ENCODE measurements around the gene ZNF248. TPM values are rescaled to one million over a fixed set of nuclear protein-coding genes. Genes with fewer than 3 reads are reported as not detected.

The ZNF248 gene
- total RNA-seq, 5 donors from 2014 or later (not counting 1 experiment from before 2014, with no cell fraction given), result 7.0 to 15.6 (median 13.4) TPM

DNA sequence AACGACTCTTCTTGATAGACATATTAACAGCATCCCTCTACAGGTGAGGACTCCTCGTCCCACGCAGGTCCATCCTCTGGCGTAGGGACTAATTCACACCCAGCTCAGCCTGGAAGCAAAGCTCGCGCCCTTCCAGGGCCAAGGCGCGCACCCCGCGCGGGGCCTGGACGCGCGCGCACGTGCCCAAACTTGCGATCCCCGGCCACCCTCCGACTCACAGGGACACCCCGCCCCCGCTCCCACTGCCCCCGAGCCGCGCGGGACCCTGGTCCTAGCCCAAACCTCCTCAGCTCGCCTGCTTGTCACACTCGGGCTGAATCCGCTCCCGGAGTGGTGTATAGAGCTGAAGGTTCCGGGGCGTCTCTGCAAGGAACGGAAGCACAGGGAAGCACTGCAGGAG, 76.9 kb downstream of the ZNF248 start:
- H3K27ac Mint-ChIP-seq, result no peak overlapping the region
- H3K27me3 Mint-ChIP-seq, result no peaks in the 10 kb centered on the region
- Histone ChIP-seq H3K9me3 (peaks cover 4% of the 10 kb centered on the region), H3K4me3 (ENCODE audit: control insufficient read depth in 1 of 2, extremely low read depth in 1 of 2, low read length in 1 of 2) (no peak overlapping the region), H3K4me1 (ENCODE audit: control insufficient read depth in 1 of 2, extremely low read depth in 1 of 2, insufficient read depth in 2 of 2, low read length in 2 of 2) (no peaks in the 10 kb centered on the region), H3K27ac (ENCODE audit: low read length) (no peak overlapping the region), H3K27me3 (replicated peaks in 1 of 2; ENCODE audit: control insufficient read depth in 2 of 2, extremely low read depth in 1 of 2, insufficient read depth in 2 of 2, low read length in 1 of 2) (no peaks in the 10 kb centered on the region), H3K36me3 (ENCODE audit: control insufficient read depth in 2 of 2, extremely low read depth in 1 of 2, insufficient read depth in 1 of 2, low read length in 1 of 2) (no peaks in the 10 kb centered on the region)
- H3K36me3 Mint-ChIP-seq, result peaks cover 15% of the 10 kb centered on the region
- ATAC-seq (replicated peaks in 1 of 4), result no peak
- peaks cover 18 to 39% (median 31%) of the 10 kb centered on the region in 3 donors for H3K9me3 Mint-ChIP-seq
- ChIA-PET POLR2A (no interaction called here), CTCF (no interaction called here)
- no peak overlapping the region for H3K4me3 Mint-ChIP-seq
- H3K4me1 Mint-ChIP-seq, result no peaks in the 10 kb centered on the region
- no peak for DNase-seq
- WGBS (ENCODE audit: insufficient coverage), result 69% methylated on average over 28 of the region's 32 CpGs

DNA sequence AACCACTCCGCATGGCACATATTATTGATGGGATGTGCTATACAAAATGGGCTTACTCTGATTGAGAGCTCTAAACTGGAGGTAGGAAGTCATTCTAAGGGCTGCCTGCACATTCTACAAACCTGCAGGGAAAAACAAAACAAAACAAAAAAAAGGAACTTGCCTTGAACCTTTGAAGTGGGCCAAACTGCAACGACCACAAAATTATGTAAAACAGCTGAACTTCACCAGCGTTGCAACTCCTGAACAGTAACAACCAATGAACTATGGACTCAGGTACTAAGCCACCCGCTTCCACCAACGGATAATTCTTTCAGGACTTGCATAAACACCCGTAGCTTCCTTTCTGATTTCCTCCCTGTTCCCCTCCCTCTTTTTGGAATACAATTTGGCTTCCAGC, 80.4 kb downstream of the ZNF248 start:
- no peak overlapping the region for H3K4me3 Mint-ChIP-seq
- H3K4me1 Mint-ChIP-seq, result no peaks in the 10 kb centered on the region
- WGBS (ENCODE audit: insufficient coverage), result 83% methylated on average over 5 of the region's 6 CpGs
- Histone ChIP-seq H3K27ac (ENCODE audit: low read length) (no peak overlapping the region), H3K9me3 (peaks cover 2% of the 10 kb centered on the region), H3K4me3 (ENCODE audit: control insufficient read depth in 1 of 2, extremely low read depth in 1 of 2, low read length in 1 of 2) (no peak overlapping the region), H3K27me3 (replicated peaks in 1 of 2; ENCODE audit: control insufficient read depth in 2 of 2, extremely low read depth in 1 of 2, insufficient read depth in 2 of 2, low read length in 1 of 2) (no peaks in the 10 kb centered on the region), H3K36me3 (ENCODE audit: control insufficient read depth in 2 of 2, extremely low read depth in 1 of 2, insufficient read depth in 1 of 2, low read length in 1 of 2) (no peaks in the 10 kb centered on the region), H3K4me1 (ENCODE audit: control insufficient read depth in 1 of 2, extremely low read depth in 1 of 2, insufficient read depth in 2 of 2, low read length in 2 of 2) (no peaks in the 10 kb centered on the region)
- DNase-seq (no peak), ATAC-seq (replicated peaks in 1 of 4) (no peak)
- peaks cover 2% of the 10 kb centered on the region for H3K36me3 Mint-ChIP-seq
- H3K9me3 Mint-ChIP-seq, result peaks cover 14 to 32% (median 21%) of the 10 kb centered on the region in 3 donors
- H3K27ac Mint-ChIP-seq, result no peak overlapping the region
- ChIA-PET POLR2A (interaction anchor here (0.6 to 0.7 kb wide), 2 partner anchors 13 to 111 kb away, joined by 4 to 9 read pairs; no protein-coding TSS in a partner anchor), CTCF (no interaction called here)
- H3K27me3 Mint-ChIP-seq, result no peaks in the 10 kb centered on the region

DNA sequence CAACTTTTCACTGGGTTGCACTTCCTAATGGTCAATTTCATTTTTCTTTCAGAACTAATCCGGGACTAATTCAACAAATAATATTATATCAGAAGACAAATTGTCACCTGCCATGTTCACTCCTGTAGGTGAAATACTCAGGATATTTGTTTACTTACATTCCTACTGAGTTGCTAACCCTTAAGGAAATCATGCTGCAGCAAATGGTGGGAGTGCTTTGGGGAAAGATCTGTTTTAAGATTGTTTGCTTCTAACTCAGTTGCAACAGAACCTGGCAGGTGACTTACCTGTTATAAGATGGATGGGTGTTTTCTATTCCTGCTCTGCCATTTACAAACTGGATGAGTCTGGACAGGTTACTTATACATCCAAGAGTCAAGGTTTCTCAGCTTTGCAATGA, 81.8 kb downstream of the ZNF248 start:
- WGBS (ENCODE audit: insufficient coverage), result no CpG with 5 or more reads among the region's 1 CpG
- Mint-ChIP-seq H3K4me1 (no peaks in the 10 kb centered on the region), H3K36me3 (no peaks in the 10 kb centered on the region), H3K4me3 (no peak overlapping the region), H3K27me3 (no peaks in the 10 kb centered on the region), H3K27ac (no peak overlapping the region), H3K9me3 (peaks cover 12 to 24% (median 19%) of the 10 kb centered on the region in 3 donors)
- H3K4me1 ChIP-seq (ENCODE audit: control insufficient read depth in 1 of 2, extremely low read depth in 1 of 2, insufficient read depth in 2 of 2, low read length in 2 of 2), result no peaks in the 10 kb centered on the region
- ChIA-PET POLR2A (no interaction called here), CTCF (no interaction called here)
- H3K27ac ChIP-seq (ENCODE audit: low read length), result no peak overlapping the region
- no peak for DNase-seq
- peaks cover 2% of the 10 kb centered on the region for H3K9me3 ChIP-seq
- no peak overlapping the region for H3K4me3 ChIP-seq (ENCODE audit: control insufficient read depth in 1 of 2, extremely low read depth in 1 of 2, low read length in 1 of 2)
- no peaks in the 10 kb centered on the region for H3K27me3 ChIP-seq (replicated peaks in 1 of 2; ENCODE audit: control insufficient read depth in 2 of 2, extremely low read depth in 1 of 2, insufficient read depth in 2 of 2, low read length in 1 of 2)
- ATAC-seq (replicated peaks in 1 of 4), result no peak
- no peaks in the 10 kb centered on the region for H3K36me3 ChIP-seq (ENCODE audit: control insufficient read depth in 2 of 2, extremely low read depth in 1 of 2, insufficient read depth in 1 of 2, low read length in 1 of 2)

DNA sequence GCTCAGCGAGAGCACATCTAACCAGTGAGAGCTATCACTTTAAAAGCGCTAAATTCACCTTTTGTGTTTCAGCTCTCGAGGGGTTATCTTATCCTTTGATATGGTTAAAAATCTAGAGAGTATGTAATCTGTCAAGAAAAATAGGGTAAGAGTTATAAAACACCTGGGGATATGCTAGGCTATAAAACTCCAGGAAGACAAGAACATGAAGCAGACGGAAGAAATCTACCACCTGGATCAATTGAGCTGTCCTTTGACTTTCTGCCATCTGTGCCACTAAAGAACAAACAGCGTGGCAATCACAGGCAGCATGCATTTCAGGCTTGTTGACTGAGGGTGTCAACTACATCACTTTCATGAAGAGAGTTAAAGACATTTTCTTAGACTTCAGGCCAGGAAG, 83.1 kb downstream of the ZNF248 start:
- no peak overlapping the region for H3K4me3 Mint-ChIP-seq

DNA sequence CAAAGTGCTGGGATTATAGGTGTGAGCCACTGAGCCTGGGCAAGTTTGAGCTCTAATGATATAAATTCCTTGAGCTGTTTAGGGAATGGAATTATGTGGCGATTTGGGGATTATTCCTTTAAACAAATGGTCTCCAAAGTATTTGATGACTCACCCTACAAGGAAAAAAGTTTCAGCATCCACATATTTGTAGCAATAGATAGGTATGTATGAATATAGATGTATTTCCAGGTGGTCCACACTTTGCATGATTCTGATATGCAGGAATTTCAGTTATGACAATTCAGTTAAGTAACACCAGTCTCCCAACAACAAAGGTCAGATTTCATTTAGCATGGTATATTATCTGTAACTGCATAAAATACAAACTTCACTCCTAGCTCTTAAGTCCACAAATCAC, 92.2 kb downstream of the ZNF248 start:
- H3K36me3 ChIP-seq (ENCODE audit: control insufficient read depth in 2 of 2, extremely low read depth in 1 of 2, insufficient read depth in 1 of 2, low read length in 1 of 2), result no peaks in the 10 kb centered on the region
- Mint-ChIP-seq H3K27ac (no peak overlapping the region), H3K4me1 (no peaks in the 10 kb centered on the region), H3K36me3 (peaks cover 30% of the 10 kb centered on the region), H3K27me3 (no peaks in the 10 kb centered on the region), H3K4me3 (no peak overlapping the region), H3K9me3 (peaks cover 35 to 57% (median 50%) of the 10 kb centered on the region in 3 donors)
- no peaks in the 10 kb centered on the region for H3K9me3 ChIP-seq
- no peak for ATAC-seq (replicated peaks in 1 of 4)
- H3K4me3 ChIP-seq (ENCODE audit: control insufficient read depth in 1 of 2, extremely low read depth in 1 of 2, low read length in 1 of 2), result no peak overlapping the region
- H3K27me3 ChIP-seq (replicated peaks in 1 of 2; ENCODE audit: control insufficient read depth in 2 of 2, extremely low read depth in 1 of 2, insufficient read depth in 2 of 2, low read length in 1 of 2), result no peaks in the 10 kb centered on the region
- no peaks in the 10 kb centered on the region for H3K4me1 ChIP-seq (ENCODE audit: control insufficient read depth in 1 of 2, extremely low read depth in 1 of 2, insufficient read depth in 2 of 2, low read length in 2 of 2)
- ChIA-PET POLR2A (no interaction called here), CTCF (interaction anchor here in 1 of 2 donors (0.6 kb wide), 1 partner anchor 89 kb away, joined by 3 read pairs; no protein-coding TSS in a partner anchor)
- no peak overlapping the region for H3K27ac ChIP-seq (ENCODE audit: low read length)
- no CpG with 5 or more reads among the region's 1 CpG for WGBS (ENCODE audit: insufficient coverage)
- no peak for DNase-seq

More for the DNA sequence above, 83.1 kb downstream of the ZNF248 start:
- no peaks in the 10 kb centered on the region for H3K4me1 Mint-ChIP-seq
- H3K36me3 Mint-ChIP-seq, result no peaks in the 10 kb centered on the region
- Histone ChIP-seq H3K27me3 (replicated peaks in 1 of 2; ENCODE audit: control insufficient read depth in 2 of 2, extremely low read depth in 1 of 2, insufficient read depth in 2 of 2, low read length in 1 of 2) (no peaks in the 10 kb centered on the region), H3K36me3 (ENCODE audit: control insufficient read depth in 2 of 2, extremely low read depth in 1 of 2, insufficient read depth in 1 of 2, low read length in 1 of 2) (no peaks in the 10 kb centered on the region), H3K4me3 (ENCODE audit: control insufficient read depth in 1 of 2, extremely low read depth in 1 of 2, low read length in 1 of 2) (no peak overlapping the region), H3K9me3 (peaks cover 2% of the 10 kb centered on the region), H3K4me1 (ENCODE audit: control insufficient read depth in 1 of 2, extremely low read depth in 1 of 2, insufficient read depth in 2 of 2, low read length in 2 of 2) (no peaks in the 10 kb centered on the region), H3K27ac (ENCODE audit: low read length) (no peak overlapping the region)
- H3K9me3 Mint-ChIP-seq, result peaks cover 12 to 24% (median 20%) of the 10 kb centered on the region in 3 donors
- CTCF ChIA-PET, result no interaction called here
- POLR2A ChIA-PET, result no interaction called here
- DNase-seq, result no peak
- 50% methylated on average over 3 of the region's 5 CpGs for whole genome bisulfite sequencing (ENCODE audit: insufficient coverage)
- H3K27ac Mint-ChIP-seq, result no peak overlapping the region
- no peak for ATAC-seq (replicated peaks in 1 of 4)
- H3K27me3 Mint-ChIP-seq, result no peaks in the 10 kb centered on the region

DNA sequence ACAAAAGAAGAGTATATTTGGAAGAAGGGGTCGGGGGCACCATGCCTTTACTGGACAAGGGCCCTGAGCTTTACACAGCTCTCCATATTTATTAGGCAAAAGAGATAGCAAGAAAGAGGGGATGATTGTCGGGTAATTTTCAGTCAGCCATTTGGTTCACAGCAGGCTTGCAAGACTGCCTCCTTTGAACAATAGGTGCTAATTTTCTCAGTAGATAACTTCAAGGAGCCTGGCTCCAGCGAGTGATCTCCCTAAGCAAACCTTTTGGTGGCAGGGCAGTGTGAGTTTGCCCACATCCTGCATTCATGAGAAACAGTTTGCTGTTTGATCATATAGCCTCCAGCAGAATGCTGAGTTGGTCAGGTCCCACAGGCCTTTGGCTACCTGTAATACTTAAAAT, 94.3 kb downstream of the ZNF248 start:
- no peaks in the 10 kb centered on the region for H3K27me3 ChIP-seq (replicated peaks in 1 of 2; ENCODE audit: control insufficient read depth in 2 of 2, extremely low read depth in 1 of 2, insufficient read depth in 2 of 2, low read length in 1 of 2)
- ChIA-PET CTCF (no interaction called here), POLR2A (no interaction called here)
- Mint-ChIP-seq H3K9me3 (peaks cover 38 to 63% (median 44%) of the 10 kb centered on the region in 3 donors), H3K36me3 (peaks cover 36% of the 10 kb centered on the region), H3K27me3 (no peaks in the 10 kb centered on the region), H3K4me1 (no peaks in the 10 kb centered on the region), H3K27ac (no peak overlapping the region), H3K4me3 (no peak overlapping the region)
- DNase-seq (no peak), ATAC-seq (replicated peaks in 1 of 4) (no peak)
- H3K9me3 ChIP-seq, result no peaks in the 10 kb centered on the region
- no peak overlapping the region for H3K4me3 ChIP-seq (ENCODE audit: control insufficient read depth in 1 of 2, extremely low read depth in 1 of 2, low read length in 1 of 2)
- 71% methylated on average over 2 of the region's 3 CpGs for WGBS (ENCODE audit: insufficient coverage)
- H3K27ac ChIP-seq (ENCODE audit: low read length), result no peak overlapping the region
- no peaks in the 10 kb centered on the region for H3K36me3 ChIP-seq (ENCODE audit: control insufficient read depth in 2 of 2, extremely low read depth in 1 of 2, insufficient read depth in 1 of 2, low read length in 1 of 2)
- H3K4me1 ChIP-seq (ENCODE audit: control insufficient read depth in 1 of 2, extremely low read depth in 1 of 2, insufficient read depth in 2 of 2, low read length in 2 of 2), result no peaks in the 10 kb centered on the region

DNA sequence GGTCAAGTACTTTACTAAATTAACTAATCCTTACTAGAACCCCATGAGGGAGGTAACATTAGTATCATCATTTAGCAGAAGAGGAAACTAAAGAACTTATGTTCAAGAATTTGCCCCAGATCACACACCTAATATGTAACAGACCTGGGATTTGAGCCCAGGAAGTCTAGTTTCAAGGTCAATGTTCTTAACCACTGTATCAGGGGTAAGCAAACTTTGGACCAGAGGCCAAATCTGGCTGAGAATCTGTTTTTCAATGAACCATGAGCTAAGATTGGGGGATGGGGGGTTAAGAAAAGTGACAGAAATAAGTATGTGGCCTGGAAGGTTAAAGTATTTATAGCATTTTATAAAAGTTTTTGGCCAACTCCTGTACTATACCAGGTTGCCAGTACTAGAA, 95.1 kb downstream of the ZNF248 start:
- CTCF ChIA-PET, result no interaction called here
- H3K4me3 Mint-ChIP-seq, result no peak overlapping the region
- ATAC-seq (replicated peaks in 1 of 4), result no peak
- no peaks in the 10 kb centered on the region for H3K27me3 Mint-ChIP-seq
- no peak overlapping the region for H3K4me3 ChIP-seq (ENCODE audit: control insufficient read depth in 1 of 2, extremely low read depth in 1 of 2, low read length in 1 of 2)
- no peak for DNase-seq
- H3K9me3 ChIP-seq, result peaks cover 2% of the 10 kb centered on the region
- no peaks in the 10 kb centered on the region for H3K27me3 ChIP-seq (replicated peaks in 1 of 2; ENCODE audit: control insufficient read depth in 2 of 2, extremely low read depth in 1 of 2, insufficient read depth in 2 of 2, low read length in 1 of 2)
- H3K4me1 Mint-ChIP-seq, result no peaks in the 10 kb centered on the region
- H3K36me3 ChIP-seq (ENCODE audit: control insufficient read depth in 2 of 2, extremely low read depth in 1 of 2, insufficient read depth in 1 of 2, low read length in 1 of 2), result no peaks in the 10 kb centered on the region
- POLR2A ChIA-PET, result no interaction called here
- peaks cover 38% of the 10 kb centered on the region for H3K36me3 Mint-ChIP-seq
- H3K27ac Mint-ChIP-seq, result no peak overlapping the region
- H3K9me3 Mint-ChIP-seq, result peaks cover 36 to 62% (median 49%) of the 10 kb centered on the region in 3 donors
- no peaks in the 10 kb centered on the region for H3K4me1 ChIP-seq (ENCODE audit: control insufficient read depth in 1 of 2, extremely low read depth in 1 of 2, insufficient read depth in 2 of 2, low read length in 2 of 2)
- H3K27ac ChIP-seq (ENCODE audit: low read length), result no peak overlapping the region

All from T-cell (primary cell).